Erythroblast (primary cell): ENCODE measurements around the gene TSPAN9.

Experiments
- GATA1 ChIP-seq: IDR thresholded peaks from 2 replicates; pipeline ENCODE4 v1.6.1; 2011; ENCODE audit warnings: low read depth, mild to moderate bottlenecking, control low read depth, low read length, moderate library complexity
- POLR2A ChIP-seq: IDR thresholded peaks from 2 replicates; pipeline ENCODE4 v1.6.1; 2011; ENCODE audit warnings: mild to moderate bottlenecking, low read length

- no peak for TF ChIP-seq POLR2A
- TF ChIP-seq GATA1, result no peak
Observed at GRCh38 chr12:3247629-3248161, 170.5 kb downstream of the TSPAN9 start.
